ENCODE results near the gene FN3K.
"Not testable (repeated sequence)": the region's sequence is repeated elsewhere in the genome, so short reads cannot be mapped to it uniquely, and the experiment has no call there.

The FN3K gene

GRCh38 chr17:82736511-82737185 is 1.2 kb downstream of the FN3K start:
- Histone ChIP-seq H3K9ac (ENCODE audit: low read length in 5 of 5) (no peak overlapping the region), H3K27me3 (ENCODE audit: control insufficient read depth in 5 of 5, insufficient read depth in 4 of 5, low read length in 5 of 5) (no peaks in the 10 kb centered on the region), H3K4me3 (ENCODE audit: low read depth in 1 of 5, low read length in 5 of 5) (peak overlapping the region in 2 of 5 donors; percentile 75 to 81), H3K4me1 (ENCODE audit: control insufficient read depth in 5 of 5, insufficient read depth in 5 of 5, low read length in 5 of 5) (peaks cover 0 to 30% (median 17%) of the 10 kb centered on the region in 5 donors), H3K9me3 (ENCODE audit: control insufficient read depth in 5 of 5, low read length in 5 of 5) (peaks cover 0 to 13% (median 2%) of the 10 kb centered on the region in 5 donors), H3K27ac (ENCODE audit: low read depth, low read length) (no peak overlapping the region), H3K36me3 (ENCODE audit: control insufficient read depth in 5 of 5, insufficient read depth in 5 of 5, low read length in 5 of 5) (peaks cover 6 to 23% (median 20%) of the 10 kb centered on the region in 5 donors)

GRCh38 chr17:82737967-82738877 is 2.8 kb downstream of the FN3K start:
- Histone ChIP-seq H3K27me3 (ENCODE audit: control insufficient read depth in 5 of 5, insufficient read depth in 4 of 5, low read length in 5 of 5) (no peaks in the 10 kb centered on the region), H3K9me3 (ENCODE audit: control insufficient read depth in 5 of 5, low read length in 5 of 5) (peaks cover 0 to 13% (median 2%) of the 10 kb centered on the region in 5 donors), H3K9ac (ENCODE audit: low read length in 5 of 5) (no peak overlapping the region), H3K4me1 (ENCODE audit: control insufficient read depth in 5 of 5, insufficient read depth in 5 of 5, low read length in 5 of 5) (peaks cover 0 to 30% (median 17%) of the 10 kb centered on the region in 5 donors), H3K27ac (ENCODE audit: low read depth, low read length) (no peak overlapping the region), H3K36me3 (ENCODE audit: control insufficient read depth in 5 of 5, insufficient read depth in 5 of 5, low read length in 5 of 5) (peaks cover 11 to 36% (median 31%) of the 10 kb centered on the region in 5 donors), H3K4me3 (ENCODE audit: low read depth in 1 of 5, low read length in 5 of 5) (no peak overlapping the region)

- H3K27ac ChIP-seq (ENCODE audit: low read depth, low read length), result no peak overlapping the region
Observed at GRCh38 chr17:82740906-82741759, 5.7 kb downstream of the FN3K start.

GRCh38 chr17:82743344-82744219 is 8.2 kb downstream of the FN3K start:
- Histone ChIP-seq H3K4me1 (ENCODE audit: control insufficient read depth in 5 of 5, insufficient read depth in 5 of 5, low read length in 5 of 5) (peaks cover 0 to under 1% (median 0%) of the 10 kb centered on the region in 5 donors), H3K27me3 (ENCODE audit: control insufficient read depth in 5 of 5, insufficient read depth in 4 of 5, low read length in 5 of 5) (no peaks in the 10 kb centered on the region), H3K9ac (ENCODE audit: low read length in 5 of 5) (no peak overlapping the region), H3K9me3 (ENCODE audit: control insufficient read depth in 5 of 5, low read length in 5 of 5) (peaks cover 0 to 16% (median 5%) of the 10 kb centered on the region in 5 donors), H3K27ac (ENCODE audit: low read depth, low read length) (no peak overlapping the region), H3K36me3 (ENCODE audit: control insufficient read depth in 5 of 5, insufficient read depth in 5 of 5, low read length in 5 of 5) (peaks cover 11 to 42% (median 32%) of the 10 kb centered on the region in 5 donors), H3K4me3 (ENCODE audit: low read depth in 1 of 5, low read length in 5 of 5) (no peak overlapping the region)

More at GRCh38 chr17:82740906-82741759, 5.7 kb downstream of the FN3K start:
- H3K27me3 ChIP-seq (ENCODE audit: control insufficient read depth in 5 of 5, insufficient read depth in 4 of 5, low read length in 5 of 5), result no peaks in the 10 kb centered on the region
- peaks cover 11 to 43% (median 36%) of the 10 kb centered on the region in 5 donors for H3K36me3 ChIP-seq (ENCODE audit: control insufficient read depth in 5 of 5, insufficient read depth in 5 of 5, low read length in 5 of 5)
- no peak overlapping the region for H3K9ac ChIP-seq (ENCODE audit: low read length in 5 of 5)
- peak overlapping the region in 1 of 5 donors; percentile 37 for H3K4me3 ChIP-seq (ENCODE audit: low read depth in 1 of 5, low read length in 5 of 5)
- peaks cover 0 to 18% (median 6%) of the 10 kb centered on the region in 5 donors for H3K4me1 ChIP-seq (ENCODE audit: control insufficient read depth in 5 of 5, insufficient read depth in 5 of 5, low read length in 5 of 5)
- H3K9me3 ChIP-seq (ENCODE audit: control insufficient read depth in 5 of 5, low read length in 5 of 5), result peaks cover 0 to 11% (median 0%) of the 10 kb centered on the region in 5 donors

GRCh38 chr17:82744736-82745135 is 9.3 kb downstream of the FN3K start:
- H3K27me3 ChIP-seq (ENCODE audit: control insufficient read depth in 5 of 5, insufficient read depth in 4 of 5, low read length in 5 of 5); H3K27ac ChIP-seq (ENCODE audit: low read depth, low read length); H3K4me3 ChIP-seq (ENCODE audit: low read depth in 1 of 5, low read length in 5 of 5); H3K9ac ChIP-seq (ENCODE audit: low read length in 5 of 5); H3K4me1 ChIP-seq (ENCODE audit: control insufficient read depth in 5 of 5, insufficient read depth in 5 of 5, low read length in 5 of 5): not testable (repeated sequence)
- Histone ChIP-seq H3K36me3 (ENCODE audit: control insufficient read depth in 5 of 5, insufficient read depth in 5 of 5, low read length in 5 of 5) (peaks cover 11 to 43% (median 32%) of the 10 kb centered on the region in 5 donors), H3K9me3 (ENCODE audit: control insufficient read depth in 5 of 5, low read length in 5 of 5) (peaks cover 0 to 16% (median 5%) of the 10 kb centered on the region in 5 donors)

- peaks cover 9 to 35% (median 26%) of the 10 kb centered on the region in 5 donors for H3K36me3 ChIP-seq (ENCODE audit: control insufficient read depth in 5 of 5, insufficient read depth in 5 of 5, low read length in 5 of 5)
- no peak overlapping the region for H3K27ac ChIP-seq (ENCODE audit: low read depth, low read length)
- no peak overlapping the region for H3K9ac ChIP-seq (ENCODE audit: low read length in 5 of 5)
- H3K4me1 ChIP-seq (ENCODE audit: control insufficient read depth in 5 of 5, insufficient read depth in 5 of 5, low read length in 5 of 5), result no peaks in the 10 kb centered on the region
- H3K27me3 ChIP-seq (ENCODE audit: control insufficient read depth in 5 of 5, insufficient read depth in 4 of 5, low read length in 5 of 5), result no peaks in the 10 kb centered on the region
- H3K9me3 ChIP-seq (ENCODE audit: control insufficient read depth in 5 of 5, low read length in 5 of 5), result peaks cover 0 to 16% (median 5%) of the 10 kb centered on the region in 5 donors
- no peak overlapping the region for H3K4me3 ChIP-seq (ENCODE audit: low read depth in 1 of 5, low read length in 5 of 5)
Observed at GRCh38 chr17:82745524-82745923, 10.1 kb downstream of the FN3K start.

- peaks cover 0 to 4% (median 2%) of the 10 kb centered on the region in 5 donors for H3K36me3 ChIP-seq (ENCODE audit: control insufficient read depth in 5 of 5, insufficient read depth in 5 of 5, low read length in 5 of 5)
- H3K27me3 ChIP-seq (ENCODE audit: control insufficient read depth in 5 of 5, insufficient read depth in 4 of 5, low read length in 5 of 5), result no peaks in the 10 kb centered on the region
- H3K27ac ChIP-seq (ENCODE audit: low read depth, low read length), result no peak overlapping the region
- no peak overlapping the region for H3K9ac ChIP-seq (ENCODE audit: low read length in 5 of 5)
- H3K4me3 ChIP-seq (ENCODE audit: low read depth in 1 of 5, low read length in 5 of 5), result no peak overlapping the region
- peaks cover 0 to 14% (median 13%) of the 10 kb centered on the region in 5 donors for H3K4me1 ChIP-seq (ENCODE audit: control insufficient read depth in 5 of 5, insufficient read depth in 5 of 5, low read length in 5 of 5)
- H3K9me3 ChIP-seq (ENCODE audit: control insufficient read depth in 5 of 5, low read length in 5 of 5), result peaks cover 0 to 6% (median 4%) of the 10 kb centered on the region in 5 donors
Observed at GRCh38 chr17:82748756-82749155, 13.3 kb downstream of the FN3K start.

- H3K9ac ChIP-seq (ENCODE audit: low read length in 5 of 5), result no peak overlapping the region
- no peak overlapping the region for H3K27ac ChIP-seq (ENCODE audit: low read depth, low read length)
- H3K36me3 ChIP-seq (ENCODE audit: control insufficient read depth in 5 of 5, insufficient read depth in 5 of 5, low read length in 5 of 5), result peaks cover 0 to 3% (median 0%) of the 10 kb centered on the region in 5 donors
- H3K9me3 ChIP-seq (ENCODE audit: control insufficient read depth in 5 of 5, low read length in 5 of 5), result peaks cover 0 to 6% (median 4%) of the 10 kb centered on the region in 5 donors
- H3K27me3 ChIP-seq (ENCODE audit: control insufficient read depth in 5 of 5, insufficient read depth in 4 of 5, low read length in 5 of 5), result no peaks in the 10 kb centered on the region
- H3K4me1 ChIP-seq (ENCODE audit: control insufficient read depth in 5 of 5, insufficient read depth in 5 of 5, low read length in 5 of 5), result peaks cover 0 to 14% (median 13%) of the 10 kb centered on the region in 5 donors
- H3K4me3 ChIP-seq (ENCODE audit: low read depth in 1 of 5, low read length in 5 of 5), result no peak overlapping the region
Observed at GRCh38 chr17:82750241-82750908, 15.0 kb downstream of the FN3K start.
